Ectodermal cell (in vitro differentiated cells): ENCODE data around the gene LSS.
"Not testable (repeated sequence)": the region's sequence is repeated elsewhere in the genome, so short reads cannot be mapped to it uniquely, and the experiment has no call there.

Experiments used
- H3K27ac ChIP-seq: 2 replicates; pipeline ENCODE4 v1.7.0; 2013; ENCODE audit warnings: mild to moderate bottlenecking, low read depth, low read length; ENCODE audit not compliant: insufficient read depth, poor library complexity, severe bottlenecking
- H3K27me3 ChIP-seq: 2 replicates; pipeline ENCODE4 v1.7.0; 2013; ENCODE audit warnings: mild to moderate bottlenecking, low read length; ENCODE audit not compliant: insufficient read depth, control insufficient read depth, poor library complexity, severe bottlenecking
- H3K36me3 ChIP-seq: one replicate; pipeline ENCODE4 v1.7.0; 2013; ENCODE audit warnings: low read length; ENCODE audit not compliant: control insufficient read depth, insufficient read depth
- H3K4me1 ChIP-seq: one replicate; pipeline ENCODE4 v1.7.0; 2013; ENCODE audit warnings: low read length; ENCODE audit not compliant: control insufficient read depth, insufficient read depth
- H3K4me3 ChIP-seq: 2 replicates; pipeline ENCODE4 v1.7.0; 2013; ENCODE audit warnings: low read depth, low read length, control low read depth; ENCODE audit not compliant: insufficient read depth
- H3K9me3 ChIP-seq: 2 replicates; pipeline ENCODE4 v1.7.0; 2013; ENCODE audit warnings: mild to moderate bottlenecking, low read length, moderate library complexity; ENCODE audit not compliant: control insufficient read depth
- WGBS, 2 experiments: methylation state at CpG; one replicate each; pipeline ENCODE4 v1.1.7; 2013; ENCODE audit warnings: missing lambda C conversion rate in 2 of 2; 5-methylcytosine and 5-hydroxymethylcytosine counted together

LSS gene

GRCh38 chr21:46185716-46186115 is 42.9 kb downstream of the LSS start:
- 94 to 97% methylated on average over 7 of the region's 7 CpGs for WGBS, 2 experiments
- Histone ChIP-seq H3K4me3 (no peak overlapping the region), H3K27ac (no peak overlapping the region), H3K36me3 (no peaks in the 10 kb centered on the region), H3K4me1 (no peaks in the 10 kb centered on the region), H3K27me3 (no peaks in the 10 kb centered on the region), H3K9me3 (no peaks in the 10 kb centered on the region)

DNA sequence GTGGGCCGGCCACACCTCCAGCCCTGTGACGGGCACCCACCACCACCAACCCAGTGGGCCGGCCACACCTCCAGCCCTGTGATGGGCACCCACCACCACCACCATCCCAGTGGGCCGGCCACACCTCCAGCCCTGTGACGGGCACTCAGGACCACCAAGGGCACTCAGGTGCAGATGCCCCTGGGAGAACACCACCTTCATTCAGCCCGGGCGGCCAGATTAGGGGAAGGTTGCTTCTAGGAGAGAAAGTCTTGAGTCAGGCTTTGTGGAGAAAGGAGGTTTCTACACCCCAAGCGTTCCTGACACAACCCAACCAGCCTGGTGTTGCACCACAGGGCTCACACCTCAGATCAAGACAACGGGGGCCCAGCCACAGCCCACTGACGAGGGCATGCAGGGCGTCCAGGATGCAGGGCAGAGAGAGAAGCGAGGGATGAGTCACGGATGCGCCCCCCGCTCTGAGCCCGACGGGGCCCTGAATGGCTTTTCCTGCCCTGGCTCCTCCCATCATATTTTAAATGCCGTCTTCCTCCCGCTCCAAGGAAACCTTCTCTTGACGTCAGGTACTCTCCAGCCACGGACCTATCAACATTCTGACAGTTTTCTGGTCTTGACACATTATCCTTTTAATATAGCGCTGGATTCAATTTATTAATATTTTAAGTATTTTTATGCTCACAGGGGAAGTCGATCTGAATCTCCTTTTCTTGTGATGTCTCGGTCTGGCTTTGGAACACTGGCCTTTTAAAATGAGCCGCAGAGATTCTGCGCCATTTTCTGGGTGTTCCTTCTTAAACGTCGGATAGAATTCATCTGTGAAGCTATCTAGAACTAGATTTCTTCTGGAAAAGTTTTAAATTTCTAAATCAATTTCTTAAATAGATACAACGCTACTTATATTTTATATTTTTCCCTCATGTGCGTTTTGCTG is 43.7 kb downstream of the LSS start:
- WGBS, 2 experiments: 16 to 21% methylated on average over 27 to 28 of the region's 30 CpGs
- Histone ChIP-seq H3K4me1 (no peaks in the 10 kb centered on the region), H3K27me3 (no peaks in the 10 kb centered on the region), H3K27ac (peak overlapping the region; percentile 81), H3K9me3 (no peaks in the 10 kb centered on the region), H3K4me3 (peak overlapping the region; percentile 89), H3K36me3 (no peaks in the 10 kb centered on the region)

GRCh38 chr21:46183910-46184624 is 44.5 kb downstream of the LSS start, which contains the start of gene SPATC1L:
Gene SPATC1L (minus strand): TSS chr21:46184459. CDS start chr21:46182816, 1,643 bp downstream.
- Histone ChIP-seq H3K27me3 (no peaks in the 10 kb centered on the region), H3K27ac (peak within 1 kb of the TSS; percentile 81)
- 1% methylated on average over 19 of the region's 24 CpGs for WGBS, 2 experiments

GRCh38 chr21:46183337-46183909 is 45.2 kb downstream of the LSS start:
- not testable (repeated sequence) for H3K4me1 ChIP-seq, H3K9me3 ChIP-seq, H3K27ac ChIP-seq, H3K36me3 ChIP-seq, H3K27me3 ChIP-seq
- 63 to 90% methylated on average over 2 to 4 of the region's 13 CpGs for WGBS, 2 experiments
- peak overlapping the region; percentile 89 for H3K4me3 ChIP-seq

More at GRCh38 chr21:46183910-46184624, 44.5 kb downstream of the LSS start, which contains the start of gene SPATC1L:
- Histone ChIP-seq H3K9me3 (no peaks in the 10 kb centered on the region), H3K4me3 (peak within 1 kb of the TSS; percentile 89), H3K4me1 (no peaks in the 10 kb centered on the region), H3K36me3 (no peaks in the 10 kb centered on the region)

GRCh38 chr21:46182548-46183336 is 45.8 kb downstream of the LSS start:
- no peaks in the 10 kb centered on the region for H3K9me3 ChIP-seq
- 93 to 94% methylated on average over 44 of the region's 44 CpGs for WGBS, 2 experiments
- H3K4me1 ChIP-seq: no peaks in the 10 kb centered on the region
- no peaks in the 10 kb centered on the region for H3K36me3 ChIP-seq
- H3K4me3 ChIP-seq: no peak overlapping the region
- no peak overlapping the region for H3K27ac ChIP-seq
- H3K27me3 ChIP-seq: no peaks in the 10 kb centered on the region

DNA sequence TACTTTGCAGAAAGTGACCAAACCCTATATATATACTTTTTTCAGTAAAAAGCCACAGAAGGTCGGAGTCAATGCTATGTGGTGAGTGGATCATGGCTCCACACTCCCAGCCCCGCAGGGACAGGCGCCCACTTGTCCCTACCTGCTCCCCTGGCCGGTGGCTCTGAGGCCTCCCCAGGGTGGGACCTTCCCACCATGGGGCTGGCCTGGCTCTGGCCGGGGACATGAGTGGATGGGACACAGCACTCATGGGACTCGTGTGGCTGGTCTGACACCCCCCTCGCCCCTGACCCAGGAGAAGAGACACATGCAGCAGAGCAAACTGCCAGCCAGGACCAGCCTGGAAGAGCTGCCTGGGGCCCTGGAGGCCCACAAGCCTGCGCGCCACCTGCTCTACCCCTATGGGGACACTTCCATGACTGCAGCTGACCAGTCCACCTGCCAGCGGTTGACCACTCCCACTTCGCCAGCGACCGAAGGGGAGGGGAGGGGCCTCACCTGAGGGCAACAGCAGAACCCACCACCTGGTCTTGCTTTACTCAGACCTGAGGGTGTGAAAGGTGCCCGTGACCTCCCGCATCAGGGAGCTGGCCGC is 46.5 kb downstream of the LSS start:
- Histone ChIP-seq H3K4me1 (no peaks in the 10 kb centered on the region), H3K9me3 (no peaks in the 10 kb centered on the region), H3K36me3 (no peaks in the 10 kb centered on the region), H3K27me3 (no peaks in the 10 kb centered on the region), H3K27ac (no peak overlapping the region), H3K4me3 (no peak overlapping the region)
- WGBS, 2 experiments: 94 to 95% methylated on average over 16 of the region's 16 CpGs

DNA sequence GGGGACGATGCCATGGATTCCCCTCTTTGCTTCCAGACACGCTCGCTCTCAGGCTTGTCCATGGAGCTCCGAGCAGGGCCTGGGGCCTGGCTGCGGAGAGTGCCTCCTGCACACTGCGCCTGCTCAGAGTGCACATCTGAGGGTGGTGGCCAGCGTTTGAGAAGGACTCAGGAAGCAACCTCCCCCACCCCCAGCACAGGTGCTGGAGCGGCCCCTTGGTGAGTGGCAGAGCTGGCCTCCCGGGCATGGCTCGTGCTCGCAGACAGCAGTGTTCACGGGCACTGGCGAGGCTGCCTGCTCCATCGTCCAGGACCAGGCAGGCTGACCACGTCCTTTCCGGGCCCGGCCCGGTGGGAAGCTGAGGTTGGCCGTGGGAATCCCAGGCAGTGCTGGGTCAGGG is 47.1 kb downstream of the LSS start:
- Histone ChIP-seq H3K4me1 (no peaks in the 10 kb centered on the region), H3K27me3 (no peaks in the 10 kb centered on the region), H3K9me3 (no peaks in the 10 kb centered on the region), H3K36me3 (no peaks in the 10 kb centered on the region), H3K4me3 (no peak overlapping the region), H3K27ac (no peak overlapping the region)
- 92 to 94% methylated on average over 19 of the region's 19 CpGs for WGBS, 2 experiments

- H3K4me3 ChIP-seq: no peak overlapping the region
- no peaks in the 10 kb centered on the region for H3K27me3 ChIP-seq
- no peaks in the 10 kb centered on the region for H3K36me3 ChIP-seq
- no peaks in the 10 kb centered on the region for H3K4me1 ChIP-seq
- H3K27ac ChIP-seq: no peak overlapping the region
- H3K9me3 ChIP-seq: no peaks in the 10 kb centered on the region
- 92 to 94% methylated on average over 26 of the region's 26 CpGs for WGBS, 2 experiments
These were observed 47.7 kb downstream of the LSS start for GRCh38 chr21:46180778-46181391.

DNA sequence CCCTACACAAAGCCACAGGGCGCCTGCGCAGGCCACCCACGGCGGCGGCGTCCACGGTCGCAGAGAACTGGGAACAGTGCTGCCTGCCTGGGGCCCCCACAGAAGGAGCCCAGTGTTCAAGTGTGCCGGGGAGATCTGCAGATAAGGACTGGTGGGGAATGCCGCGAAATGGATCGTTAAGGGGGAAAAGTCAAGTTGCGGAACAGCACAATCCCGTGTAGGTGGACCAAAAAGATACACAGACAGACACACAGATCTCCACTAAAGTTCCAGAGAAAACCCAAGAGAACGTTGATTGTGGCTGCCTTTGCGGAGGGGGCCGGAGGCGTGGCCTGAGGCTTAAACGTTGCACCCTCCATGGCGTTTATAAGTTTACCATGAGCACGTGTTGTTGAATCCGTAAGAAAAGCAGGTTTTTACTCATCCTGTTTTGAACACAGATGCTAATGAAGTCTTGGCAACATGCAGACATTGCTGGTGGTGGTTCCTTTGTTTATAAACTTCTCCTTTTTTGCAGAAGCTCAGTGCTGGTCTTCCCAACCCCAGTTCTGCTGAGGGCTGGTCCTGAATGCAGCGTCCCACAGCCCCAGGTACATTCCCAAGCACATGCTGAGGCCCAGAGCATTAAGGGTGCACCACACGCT is 48.4 kb downstream of the LSS start:
- 84 to 85% methylated on average over 24 of the region's 24 CpGs for WGBS, 2 experiments
- Histone ChIP-seq H3K4me3 (no peak overlapping the region), H3K36me3 (no peaks in the 10 kb centered on the region), H3K27ac (no peak overlapping the region), H3K27me3 (no peaks in the 10 kb centered on the region), H3K9me3 (no peaks in the 10 kb centered on the region), H3K4me1 (no peaks in the 10 kb centered on the region)
